SU-DHL-6 (cell line): ENCODE measurements around the gene MEF2A.

ENCODE experiments used
- EZH2phosphoT487 ChIP-seq: fragments of 200-600 bp; sonication (generic), shearing (Covaris generic); conservative IDR thresholded peaks from 2 replicates; pipeline ENCODE4 v1.6.1; 2018; ENCODE audit warnings: mild to moderate bottlenecking, antibody characterized with exemption, low read length, moderate library complexity, mixed read lengths
- TF ChIP-seq, protein P1 (sequence below): fragments of 200-600 bp; sonication (generic); IDR thresholded peaks from one replicate; pipeline ENCODE4 v1.5.1; 2017; ENCODE audit warnings: antibody characterized with exemption, mild to moderate bottlenecking, low read length, moderate library complexity; ENCODE audit not compliant: insufficient read depth, poor library complexity, severe bottlenecking

DNA sequence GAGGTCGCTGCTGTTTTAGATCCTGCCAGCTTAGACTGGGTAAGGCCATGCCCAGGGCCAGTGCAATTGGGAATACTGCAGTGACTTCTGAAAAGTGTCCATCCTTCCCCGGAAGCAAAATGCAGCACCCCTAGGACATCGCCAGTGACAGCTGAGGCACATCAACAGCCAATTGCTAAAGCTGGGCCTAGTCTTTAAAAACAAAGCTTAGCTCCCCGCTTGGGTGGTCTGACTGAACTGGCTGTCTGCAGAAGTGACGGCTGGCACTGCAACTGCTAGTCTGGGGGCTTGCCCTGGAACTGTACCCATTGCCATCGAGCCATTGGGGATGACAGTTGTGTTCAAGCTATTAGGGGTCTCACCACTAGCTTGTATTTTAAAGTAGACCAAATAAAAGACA, 163.1 kb downstream of the MEF2A start:
- TF ChIP-seq, protein P1, sequence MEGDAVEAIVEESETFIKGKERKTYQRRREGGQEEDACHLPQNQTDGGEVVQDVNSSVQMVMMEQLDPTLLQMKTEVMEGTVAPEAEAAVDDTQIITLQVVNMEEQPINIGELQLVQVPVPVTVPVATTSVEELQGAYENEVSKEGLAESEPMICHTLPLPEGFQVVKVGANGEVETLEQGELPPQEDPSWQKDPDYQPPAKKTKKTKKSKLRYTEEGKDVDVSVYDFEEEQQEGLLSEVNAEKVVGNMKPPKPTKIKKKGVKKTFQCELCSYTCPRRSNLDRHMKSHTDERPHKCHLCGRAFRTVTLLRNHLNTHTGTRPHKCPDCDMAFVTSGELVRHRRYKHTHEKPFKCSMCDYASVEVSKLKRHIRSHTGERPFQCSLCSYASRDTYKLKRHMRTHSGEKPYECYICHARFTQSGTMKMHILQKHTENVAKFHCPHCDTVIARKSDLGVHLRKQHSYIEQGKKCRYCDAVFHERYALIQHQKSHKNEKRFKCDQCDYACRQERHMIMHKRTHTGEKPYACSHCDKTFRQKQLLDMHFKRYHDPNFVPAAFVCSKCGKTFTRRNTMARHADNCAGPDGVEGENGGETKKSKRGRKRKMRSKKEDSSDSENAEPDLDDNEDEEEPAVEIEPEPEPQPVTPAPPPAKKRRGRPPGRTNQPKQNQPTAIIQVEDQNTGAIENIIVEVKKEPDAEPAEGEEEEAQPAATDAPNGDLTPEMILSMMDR, result no peak
- TF ChIP-seq EZH2phosphoT487, result no peak
